ENCODE data around the gene BTBD6.

DNA sequence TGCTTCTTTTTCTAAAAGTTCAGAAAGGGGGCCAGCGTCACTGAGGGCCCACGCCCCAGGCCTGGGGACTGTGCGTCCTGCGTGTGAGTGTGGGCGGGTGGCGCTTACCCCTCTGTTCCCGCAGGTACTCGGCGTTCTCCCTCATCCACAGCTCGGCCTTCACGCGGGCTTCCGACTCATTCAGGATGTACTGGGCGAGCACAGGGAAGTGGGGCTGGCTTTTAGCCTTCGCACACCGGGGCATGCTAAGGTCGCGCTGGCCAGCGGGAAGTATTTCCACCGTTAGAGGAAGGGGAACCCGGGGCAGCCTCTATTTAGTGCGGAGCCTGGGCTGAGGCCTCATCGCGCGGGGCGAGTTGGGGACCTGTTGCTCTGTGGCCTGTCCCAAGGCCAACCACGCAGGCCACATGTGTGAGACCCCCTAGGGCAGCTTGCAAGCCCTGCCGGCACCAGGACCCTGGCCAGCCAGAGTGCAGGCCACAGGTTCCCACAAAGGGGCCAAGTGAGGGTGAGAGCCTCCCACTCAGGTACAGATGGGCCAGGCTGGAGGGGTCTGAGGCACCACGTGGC, 29.2 kb upstream of the BTBD6 start:
- TF ChIP-seq, protein P1, sequence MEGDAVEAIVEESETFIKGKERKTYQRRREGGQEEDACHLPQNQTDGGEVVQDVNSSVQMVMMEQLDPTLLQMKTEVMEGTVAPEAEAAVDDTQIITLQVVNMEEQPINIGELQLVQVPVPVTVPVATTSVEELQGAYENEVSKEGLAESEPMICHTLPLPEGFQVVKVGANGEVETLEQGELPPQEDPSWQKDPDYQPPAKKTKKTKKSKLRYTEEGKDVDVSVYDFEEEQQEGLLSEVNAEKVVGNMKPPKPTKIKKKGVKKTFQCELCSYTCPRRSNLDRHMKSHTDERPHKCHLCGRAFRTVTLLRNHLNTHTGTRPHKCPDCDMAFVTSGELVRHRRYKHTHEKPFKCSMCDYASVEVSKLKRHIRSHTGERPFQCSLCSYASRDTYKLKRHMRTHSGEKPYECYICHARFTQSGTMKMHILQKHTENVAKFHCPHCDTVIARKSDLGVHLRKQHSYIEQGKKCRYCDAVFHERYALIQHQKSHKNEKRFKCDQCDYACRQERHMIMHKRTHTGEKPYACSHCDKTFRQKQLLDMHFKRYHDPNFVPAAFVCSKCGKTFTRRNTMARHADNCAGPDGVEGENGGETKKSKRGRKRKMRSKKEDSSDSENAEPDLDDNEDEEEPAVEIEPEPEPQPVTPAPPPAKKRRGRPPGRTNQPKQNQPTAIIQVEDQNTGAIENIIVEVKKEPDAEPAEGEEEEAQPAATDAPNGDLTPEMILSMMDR (IDR thresholded peaks at IDR 0.05; ENCODE audit: extremely low read depth in 1 of 2, insufficient read depth in 1 of 2, low read depth in 1 of 2, low read length in 2 of 2): no peak
- no peak for TF ChIP-seq POLR2AphosphoS5 (IDR thresholded peaks at IDR 0.05; ENCODE audit: insufficient read depth, low read depth, low read length)
- no peak for TF ChIP-seq JUN (IDR thresholded peaks at IDR 0.05; ENCODE audit: borderline replicate concordance, insufficient read depth, insufficient read length, low read depth)
- TF ChIP-seq MYC (IDR thresholded peaks at IDR 0.05; ENCODE audit: low read depth, low read length): no peak
- TF ChIP-seq EZH2 (IDR thresholded peaks at IDR 0.05; ENCODE audit: borderline replicate concordance, low read depth, low read length, severe bottlenecking): no peak
- no peak for TF ChIP-seq POLR2A (IDR thresholded peaks at IDR 0.05; ENCODE audit: low read depth, low read length)
- TF ChIP-seq GATA2 (IDR thresholded peaks at IDR 0.05; ENCODE audit: insufficient read depth, insufficient read length, low read depth, low read length): no peak
- TF ChIP-seq FOS (IDR thresholded peaks at IDR 0.05; ENCODE audit: borderline replicate concordance, insufficient read depth, low read length): no peak
- TF ChIP-seq, protein P2, sequence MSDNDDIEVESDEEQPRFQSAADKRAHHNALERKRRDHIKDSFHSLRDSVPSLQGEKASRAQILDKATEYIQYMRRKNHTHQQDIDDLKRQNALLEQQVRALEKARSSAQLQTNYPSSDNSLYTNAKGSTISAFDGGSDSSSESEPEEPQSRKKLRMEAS (IDR thresholded peaks at IDR 0.05; ENCODE audit: insufficient read depth, insufficient read length): no peak
